ENCODE data around the gene SRPK2.
A peak's percentile ranks its signal among the peaks of the same experiment; 100 is the strongest.

The SRPK2 gene

DNA sequence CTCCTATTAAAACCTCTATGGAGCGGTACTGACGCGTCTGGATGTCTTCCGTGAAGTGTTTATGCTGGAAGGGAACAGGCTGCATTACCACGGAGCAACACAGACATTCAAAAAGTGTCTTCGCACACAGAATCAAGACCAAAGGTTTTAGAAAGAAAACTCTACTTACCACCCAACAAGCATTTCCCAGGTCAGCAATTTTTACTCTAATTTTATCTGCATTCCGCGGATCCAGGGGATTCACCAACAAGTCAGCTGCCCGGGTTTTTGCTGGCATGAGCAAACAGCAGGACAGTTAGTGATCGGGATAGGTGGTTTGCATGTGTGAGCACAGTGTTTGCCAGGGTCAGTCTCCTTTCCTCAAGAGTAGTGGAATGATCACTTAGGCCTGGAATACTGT lies 255.9 kb downstream of the SRPK2 start:
- TF ChIP-seq, protein P1, sequence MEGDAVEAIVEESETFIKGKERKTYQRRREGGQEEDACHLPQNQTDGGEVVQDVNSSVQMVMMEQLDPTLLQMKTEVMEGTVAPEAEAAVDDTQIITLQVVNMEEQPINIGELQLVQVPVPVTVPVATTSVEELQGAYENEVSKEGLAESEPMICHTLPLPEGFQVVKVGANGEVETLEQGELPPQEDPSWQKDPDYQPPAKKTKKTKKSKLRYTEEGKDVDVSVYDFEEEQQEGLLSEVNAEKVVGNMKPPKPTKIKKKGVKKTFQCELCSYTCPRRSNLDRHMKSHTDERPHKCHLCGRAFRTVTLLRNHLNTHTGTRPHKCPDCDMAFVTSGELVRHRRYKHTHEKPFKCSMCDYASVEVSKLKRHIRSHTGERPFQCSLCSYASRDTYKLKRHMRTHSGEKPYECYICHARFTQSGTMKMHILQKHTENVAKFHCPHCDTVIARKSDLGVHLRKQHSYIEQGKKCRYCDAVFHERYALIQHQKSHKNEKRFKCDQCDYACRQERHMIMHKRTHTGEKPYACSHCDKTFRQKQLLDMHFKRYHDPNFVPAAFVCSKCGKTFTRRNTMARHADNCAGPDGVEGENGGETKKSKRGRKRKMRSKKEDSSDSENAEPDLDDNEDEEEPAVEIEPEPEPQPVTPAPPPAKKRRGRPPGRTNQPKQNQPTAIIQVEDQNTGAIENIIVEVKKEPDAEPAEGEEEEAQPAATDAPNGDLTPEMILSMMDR (IDR thresholded peaks at IDR 0.05; ENCODE audit: unreplicated experiment in 3 of 3) = no peak
- Mint-ChIP-seq H3K4me3 (no peak overlapping the region), H3K27ac (no peak overlapping the region), H3K9me3 (no peaks in the 10 kb centered on the region), H3K4me1 (peaks cover 25% of the 10 kb centered on the region), H3K36me3 (ENCODE audit: low read depth) (peaks cover 40% of the 10 kb centered on the region), H3K27me3 (ENCODE audit: low read depth) (no peaks in the 10 kb centered on the region)

DNA sequence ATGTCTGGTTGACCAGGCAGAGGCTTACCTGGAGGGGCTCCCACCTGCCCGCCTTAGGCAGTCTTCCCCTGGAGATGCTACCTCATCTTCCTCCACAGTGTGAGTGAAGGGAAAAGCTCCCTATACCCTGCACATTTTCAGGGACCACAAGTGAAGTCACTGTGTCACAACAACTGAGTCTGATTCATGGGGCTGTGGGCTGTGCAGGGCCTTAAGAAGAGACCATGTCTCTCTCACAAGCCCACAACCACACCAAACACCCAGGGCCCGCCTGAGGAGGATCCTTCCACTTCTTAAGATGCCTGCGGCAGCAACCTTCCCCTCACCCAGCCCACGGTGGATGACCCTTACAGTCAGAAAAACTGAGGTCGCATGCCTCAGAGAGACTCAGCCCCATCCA lies 256.4 kb downstream of the SRPK2 start:
- Mint-ChIP-seq H3K9me3 (no peaks in the 10 kb centered on the region), H3K27ac (no peak overlapping the region), H3K4me1 (peaks cover 25% of the 10 kb centered on the region), H3K27me3 (ENCODE audit: low read depth) (no peaks in the 10 kb centered on the region), H3K36me3 (ENCODE audit: low read depth) (peaks cover 37% of the 10 kb centered on the region), H3K4me3 (no peak overlapping the region)
- TF ChIP-seq, protein P1 (IDR thresholded peaks at IDR 0.05; ENCODE audit: unreplicated experiment in 3 of 3) = no peak

DNA sequence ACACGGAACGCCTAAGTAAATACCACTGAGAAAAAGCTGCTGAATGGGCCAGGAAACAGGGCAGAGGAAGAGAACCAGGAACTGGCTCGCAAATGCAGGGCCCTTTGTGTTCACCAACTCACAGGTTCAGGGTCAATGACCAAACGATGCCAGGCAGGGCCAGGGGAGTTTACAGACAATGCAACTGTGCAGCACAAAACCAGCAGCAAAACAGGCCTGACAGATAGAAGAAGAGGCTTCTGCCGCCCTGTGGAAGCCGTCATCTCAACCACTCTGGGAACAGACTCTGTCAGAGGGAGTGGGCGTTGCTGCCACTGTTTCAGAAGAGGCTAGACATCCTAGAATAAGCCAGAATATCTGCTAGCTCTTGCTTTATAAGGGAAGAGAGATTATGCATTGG lies 256.8 kb downstream of the SRPK2 start:
- H3K9me3 Mint-ChIP-seq = no peaks in the 10 kb centered on the region
- peaks cover 35% of the 10 kb centered on the region for H3K36me3 Mint-ChIP-seq (ENCODE audit: low read depth)
- no peak overlapping the region for H3K4me3 Mint-ChIP-seq
- H3K4me1 Mint-ChIP-seq = peaks cover 25% of the 10 kb centered on the region
- no peaks in the 10 kb centered on the region for H3K27me3 Mint-ChIP-seq (ENCODE audit: low read depth)
- peak overlapping the region in 2 of 3 experiments; percentile 22 to 61 for H3K27ac Mint-ChIP-seq
- TF ChIP-seq, protein P1 (IDR thresholded peaks at IDR 0.05; ENCODE audit: unreplicated experiment in 3 of 3) = no peak

DNA sequence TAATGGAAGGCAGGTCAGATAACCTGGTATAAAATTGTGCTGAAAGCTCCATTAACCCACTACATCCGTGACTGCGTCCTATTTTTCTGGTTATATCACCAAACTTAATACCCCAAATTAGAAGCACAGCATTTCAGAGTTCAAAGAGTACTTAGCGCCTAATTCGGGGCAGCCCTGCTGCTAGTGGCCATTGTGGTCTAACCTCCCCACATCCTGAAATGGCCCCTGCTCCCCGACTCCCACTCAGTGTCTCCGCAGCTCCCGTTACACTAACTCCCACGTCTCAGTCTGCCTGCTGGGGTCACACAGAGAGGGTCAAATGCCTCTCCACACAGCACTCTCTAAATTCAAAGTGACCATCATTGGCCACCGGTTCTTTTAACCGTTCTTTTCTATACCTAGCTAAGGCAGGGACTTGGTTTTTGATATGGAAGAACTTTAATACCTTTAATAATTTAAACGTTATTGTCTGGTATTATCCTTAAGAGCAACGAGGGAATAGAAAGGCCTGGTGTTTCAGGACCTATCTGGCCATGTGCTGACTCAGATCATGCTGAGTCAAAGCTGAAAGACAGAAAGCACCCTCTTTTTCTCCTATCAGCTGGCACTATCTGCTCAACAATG lies 257.6 kb downstream of the SRPK2 start:
- no peaks in the 10 kb centered on the region for H3K9me3 Mint-ChIP-seq
- peaks cover 25% of the 10 kb centered on the region for H3K4me1 Mint-ChIP-seq
- H3K36me3 Mint-ChIP-seq (ENCODE audit: low read depth) = peaks cover 32% of the 10 kb centered on the region
- H3K27me3 Mint-ChIP-seq (ENCODE audit: low read depth) = no peaks in the 10 kb centered on the region
- TF ChIP-seq, protein P1 (IDR thresholded peaks at IDR 0.05; ENCODE audit: unreplicated experiment in 3 of 3) = no peak
- peak overlapping the region in 1 of 3 experiments; percentile 5 for H3K27ac Mint-ChIP-seq
- no peak overlapping the region for H3K4me3 Mint-ChIP-seq

DNA sequence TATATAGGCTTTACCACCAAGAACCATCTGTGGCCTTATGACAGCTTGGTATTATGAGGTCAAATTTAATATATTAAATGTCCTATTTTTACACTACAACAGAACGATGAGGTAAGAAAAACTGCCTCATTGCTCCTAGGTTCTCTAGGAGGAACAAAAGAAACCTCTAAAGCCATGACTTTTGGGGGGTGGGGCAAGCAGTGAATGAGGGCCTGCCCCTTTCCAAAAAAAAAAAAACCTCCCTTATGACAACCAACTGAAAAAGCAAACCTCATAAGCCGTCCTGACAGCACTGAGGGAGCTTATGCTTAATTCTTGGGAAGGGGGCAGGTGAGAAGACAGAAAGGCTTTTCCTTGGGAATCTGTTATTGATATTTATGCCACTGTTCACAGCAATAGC lies 258.1 kb downstream of the SRPK2 start:
- Mint-ChIP-seq H3K9me3 (no peaks in the 10 kb centered on the region), H3K4me1 (peaks cover 25% of the 10 kb centered on the region), H3K4me3 (no peak overlapping the region), H3K27ac (no peak overlapping the region), H3K27me3 (ENCODE audit: low read depth) (no peaks in the 10 kb centered on the region), H3K36me3 (ENCODE audit: low read depth) (peaks cover 37% of the 10 kb centered on the region)
- TF ChIP-seq, protein P1 (IDR thresholded peaks at IDR 0.05; ENCODE audit: unreplicated experiment in 3 of 3) = no peak

DNA sequence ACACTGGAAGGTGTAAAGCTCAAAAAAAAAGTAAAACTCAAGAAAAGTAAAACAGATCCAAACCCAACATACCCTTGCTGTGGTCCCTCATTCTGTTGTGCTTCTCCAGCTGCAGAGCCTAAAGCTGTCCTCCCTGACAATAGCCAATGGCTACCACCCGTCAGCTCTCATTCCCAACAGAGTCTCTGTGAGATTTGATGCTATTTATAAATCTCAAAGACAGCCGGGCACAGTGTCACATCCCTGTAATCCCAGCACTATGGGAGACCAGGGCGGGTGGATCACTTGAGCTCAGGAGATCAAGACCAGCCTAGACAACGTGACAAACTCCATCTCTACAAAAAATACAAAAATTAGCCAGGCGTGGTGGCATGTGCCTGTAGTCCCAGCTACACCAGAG lies 258.7 kb downstream of the SRPK2 start:
- Mint-ChIP-seq H3K27me3 (ENCODE audit: low read depth) (no peaks in the 10 kb centered on the region), H3K4me3 (no peak overlapping the region), H3K4me1 (peaks cover 23% of the 10 kb centered on the region), H3K36me3 (ENCODE audit: low read depth) (peaks cover 42% of the 10 kb centered on the region), H3K9me3 (no peaks in the 10 kb centered on the region), H3K27ac (no peak overlapping the region)
- TF ChIP-seq, protein P1 (IDR thresholded peaks at IDR 0.05; ENCODE audit: unreplicated experiment in 3 of 3) = no peak

All from nephron (organoid).